Measurements from ENCODE around the gene SLC6A11. TPM values are rescaled to one million over a fixed set of nuclear protein-coding genes. Genes with fewer than 3 reads are reported as not detected.

The SLC6A11 gene
- polyA plus RNA-seq, 2 of the 4 experiments (the other 2 are of a cell fraction) = 0.03 TPM

- TF ChIP-seq JUNB (IDR thresholded peaks at IDR 0.05) (no peak), MAFK (IDR thresholded peaks at IDR 0.05; ENCODE audit: partially characterized antibody) (peak; percentile 46)
- no peak overlapping the region for H3K27ac ChIP-seq
- DNase-seq (ENCODE audit: low read depth in 1 of 2, low spot score in 1 of 2) (no peak), FAIRE-seq (no peak), ATAC-seq (no peak)
- ChIA-PET POLR2A (no interaction called here), CTCF (interaction anchor here (2.0 kb wide), 1 partner anchor 149 kb away, joined by 10 read pairs; no protein-coding TSS in a partner anchor)
- 3% methylated on average over 2 of the region's 2 CpGs for WGBS (ENCODE audit: missing lambda C conversion rate)
- peaks cover 22% of the 10 kb centered on the region for H3K9me3 ChIP-seq
- H3K4me1 ChIP-seq = no peaks in the 10 kb centered on the region
- no peak overlapping the region for H3K4me2 ChIP-seq
- no peak overlapping the region for H3K4me3 ChIP-seq
Measured at GRCh38 chr3:10911350-10912002, 95.4 kb downstream of the SLC6A11 start.

DNA sequence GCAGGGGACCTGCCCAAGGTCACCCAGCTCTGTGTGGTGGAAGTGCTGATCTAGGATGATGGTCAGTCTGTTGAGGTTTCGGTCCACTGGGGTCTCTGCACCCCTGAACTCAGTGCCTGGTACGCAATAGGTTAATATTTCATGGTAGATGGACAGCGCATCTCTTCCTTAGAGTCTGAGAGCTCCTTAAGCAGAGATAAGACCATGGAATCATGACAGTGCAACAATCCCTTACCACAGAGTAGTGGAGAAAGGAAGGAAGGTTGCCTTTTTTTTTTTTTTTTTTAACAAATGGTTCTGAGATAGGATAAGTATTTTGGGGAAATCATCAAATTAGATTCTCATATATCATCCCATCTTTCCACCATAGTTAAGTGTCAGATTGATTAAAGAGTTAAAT is 96.8 kb downstream of the SLC6A11 start:
- ATAC-seq (no peak), FAIRE-seq (no peak), DNase-seq (ENCODE audit: low read depth in 1 of 2, low spot score in 1 of 2) (no peak)
- Histone ChIP-seq H3K4me3 (no peak overlapping the region), H3K4me1 (no peaks in the 10 kb centered on the region), H3K9me3 (peaks cover 9% of the 10 kb centered on the region; the same call in 2 of the 3 replicates), H3K27ac (no peak overlapping the region), H3K4me2 (no peak overlapping the region)
- WGBS (ENCODE audit: missing lambda C conversion rate) = 41% methylated on average over 2 of the region's 3 CpGs
- TF ChIP-seq CEBPB (IDR thresholded peaks at IDR 0.05) (no peak), TP53 (CRISPR knock-in tag; IDR thresholded peaks at IDR 0.05) (no peak), ZFP36 (IDR thresholded peaks at IDR 0.05; ENCODE audit: borderline replicate concordance, partially characterized antibody) (no peak), RAD21 (conservative IDR thresholded peaks at IDR 0.05 in 1 of 2, IDR thresholded peaks at IDR 0.05 in 1 of 2) (no peak), CBX8 (IDR thresholded peaks at IDR 0.05) (no peak), PBX3 (IDR thresholded peaks at IDR 0.05) (no peak), SREBF2 (IDR thresholded peaks at IDR 0.05) (no peak), REST (IDR thresholded peaks at IDR 0.05) (no peak), EP300 (IDR thresholded peaks at IDR 0.05) (no peak), TFCP2L1 (CRISPR knock-in tag; IDR thresholded peaks at IDR 0.05) (no peak), FOXS1 (CRISPR knock-in tag; IDR thresholded peaks at IDR 0.05) (no peak), CTCF (IDR thresholded peaks at IDR 0.05) (no peak), MYC (IDR thresholded peaks at IDR 0.05; ENCODE audit: borderline replicate concordance, low read length) (no peak)
- POLR2A ChIA-PET = interaction anchor here (0.6 kb wide), 1 partner anchor 15 kb away, joined by 3 read pairs; no protein-coding TSS in a partner anchor
- CTCF ChIA-PET = interaction anchor here (1.0 to 2.0 kb wide), 2 partner anchors 17 to 147 kb away, joined by 6 to 10 read pairs; no protein-coding TSS in a partner anchor

DNA sequence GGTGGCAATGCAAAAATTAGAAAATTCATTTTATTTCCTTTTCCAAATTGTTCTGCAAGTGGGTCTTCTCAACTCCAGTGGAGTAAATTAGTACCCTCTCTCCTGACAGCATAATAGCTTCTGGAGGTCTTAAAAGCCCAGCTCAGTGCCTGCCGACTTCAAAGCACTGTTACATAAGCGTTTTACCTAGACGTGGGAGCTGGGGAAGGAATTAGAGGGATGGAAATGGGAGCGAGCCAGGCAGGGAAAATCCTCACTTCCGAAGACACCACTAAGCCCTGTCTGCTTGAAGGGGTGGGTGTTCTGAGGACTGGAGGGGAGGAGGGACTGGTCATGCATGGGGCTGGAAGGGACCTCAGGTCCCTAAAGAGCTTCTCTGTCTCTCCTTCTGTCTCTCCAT is 99.3 kb downstream of the SLC6A11 start:
- no peak overlapping the region for H3K4me3 ChIP-seq
- no peaks in the 10 kb centered on the region; the same call in 2 of the 3 replicates for H3K9me3 ChIP-seq
- POLR2A ChIA-PET = no interaction called here
- H3K4me2 ChIP-seq = no peak overlapping the region
- no peaks in the 10 kb centered on the region for H3K4me1 ChIP-seq
- no peak for DNase-seq (ENCODE audit: low read depth in 1 of 2, low spot score in 1 of 2)
- H3K27ac ChIP-seq = no peak overlapping the region
- no peak for TF ChIP-seq POLR2AphosphoS2 (conservative IDR thresholded peaks at IDR 0.05; ENCODE audit: low read length)
- TF ChIP-seq MAZ (IDR thresholded peaks at IDR 0.05; ENCODE audit: borderline replicate concordance, low read depth, low read length) = no peak
- TF ChIP-seq RARB (CRISPR knock-in tag; IDR thresholded peaks at IDR 0.05) = no peak
- no peak for TF ChIP-seq POLR2A (IDR thresholded peaks at IDR 0.05; ENCODE audit: low read length)
- TF ChIP-seq JUNB (IDR thresholded peaks at IDR 0.05) = no peak
- no peak for FAIRE-seq
- CTCF ChIA-PET = interaction anchor here (0.8 to 4.1 kb wide), 6 partner anchors 16 to 177 kb away, joined by 3 to 17 read pairs (median 3); no protein-coding TSS in a partner anchor
- WGBS (ENCODE audit: missing lambda C conversion rate) = 26% methylated on average over 5 of the region's 5 CpGs
- no peak for ATAC-seq
